ENCODE results near the gene GPC6.

- TF ChIP-seq CTCF (IDR thresholded peaks at IDR 0.05), result no peak
- TF ChIP-seq EZH2 (IDR thresholded peaks at IDR 0.05), result no peak
Observed at GRCh38 chr13:93774506-93774905, 547.9 kb downstream of the GPC6 start.

All from neural progenitor cell (in vitro differentiated cells).